ENCODE results near the gene EXOC4. TPM values are rescaled to one million over a fixed set of nuclear protein-coding genes. Genes with fewer than 3 reads are reported as not detected.
A peak's percentile ranks its signal among the peaks of the same experiment; 100 is the strongest.

The EXOC4 gene
- total RNA-seq, 1 donor from 2014 or later = 94.0 TPM

DNA sequence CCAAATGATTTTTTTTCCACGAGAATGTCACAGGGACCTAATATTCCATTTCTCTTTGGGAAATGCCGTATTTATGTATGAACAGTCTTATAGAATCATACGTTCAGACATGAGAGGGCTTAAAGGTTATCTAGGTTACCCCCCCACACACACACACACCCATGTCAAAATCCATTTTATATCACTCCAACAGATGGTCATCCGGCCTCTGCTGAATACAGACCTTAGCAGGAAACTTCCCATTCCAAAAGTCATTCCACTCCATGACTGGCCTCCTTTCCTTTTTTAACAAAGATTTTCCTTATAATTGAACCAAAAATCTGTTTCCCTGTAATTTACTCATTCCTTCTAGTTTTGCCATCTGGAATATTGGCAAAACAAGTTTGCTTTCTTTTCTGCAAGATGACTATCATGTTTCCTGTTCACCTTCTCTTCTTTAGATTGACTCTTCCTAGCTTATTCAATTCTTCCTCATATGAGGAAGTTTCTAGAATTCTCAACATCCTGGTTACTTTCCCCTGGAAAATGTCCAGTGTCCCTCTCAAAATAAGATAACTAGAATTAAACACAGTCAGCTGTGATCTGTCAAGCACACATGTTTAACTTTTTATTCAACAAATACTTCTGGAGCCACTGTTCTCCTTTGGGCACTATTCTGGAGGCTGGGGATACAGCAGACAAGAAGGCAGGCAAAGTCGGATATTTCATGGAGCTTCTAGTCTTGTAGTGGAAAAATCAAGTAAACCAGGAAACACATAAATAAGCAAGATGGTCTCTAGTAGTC lies 597.8 kb downstream of the EXOC4 start:
- Mint-ChIP-seq H3K4me3 (ENCODE audit: unreplicated experiment) (no peak overlapping the region), H3K4me1 (ENCODE audit: unreplicated experiment) (peaks cover 37% of the 10 kb centered on the region), H3K36me3 (ENCODE audit: low read depth, unreplicated experiment) (peaks cover 3% of the 10 kb centered on the region), H3K9me3 (ENCODE audit: unreplicated experiment) (no peaks in the 10 kb centered on the region), H3K27me3 (ENCODE audit: unreplicated experiment) (peaks cover 3% of the 10 kb centered on the region), H3K27ac (ENCODE audit: unreplicated experiment) (peak overlapping the region; percentile 12)
- TF ChIP-seq CTCF (IDR thresholded peaks at IDR 0.05; ENCODE audit: unreplicated experiment) = no peak
- DNase-seq (ENCODE audit: low spot score) = no peak

GRCh38 chr7:133851411-133851810 lies 598.5 kb downstream of the EXOC4 start:
- Mint-ChIP-seq H3K27me3 (ENCODE audit: unreplicated experiment) (peaks cover 3% of the 10 kb centered on the region), H3K4me3 (ENCODE audit: unreplicated experiment) (no peak overlapping the region), H3K4me1 (ENCODE audit: unreplicated experiment) (peaks cover 44% of the 10 kb centered on the region), H3K27ac (ENCODE audit: unreplicated experiment) (no peak overlapping the region), H3K36me3 (ENCODE audit: low read depth, unreplicated experiment) (peaks cover 3% of the 10 kb centered on the region), H3K9me3 (ENCODE audit: unreplicated experiment) (no peaks in the 10 kb centered on the region)
- DNase-seq (ENCODE audit: low spot score) = no peak
- TF ChIP-seq CTCF (IDR thresholded peaks at IDR 0.05; ENCODE audit: unreplicated experiment) = no peak

DNA sequence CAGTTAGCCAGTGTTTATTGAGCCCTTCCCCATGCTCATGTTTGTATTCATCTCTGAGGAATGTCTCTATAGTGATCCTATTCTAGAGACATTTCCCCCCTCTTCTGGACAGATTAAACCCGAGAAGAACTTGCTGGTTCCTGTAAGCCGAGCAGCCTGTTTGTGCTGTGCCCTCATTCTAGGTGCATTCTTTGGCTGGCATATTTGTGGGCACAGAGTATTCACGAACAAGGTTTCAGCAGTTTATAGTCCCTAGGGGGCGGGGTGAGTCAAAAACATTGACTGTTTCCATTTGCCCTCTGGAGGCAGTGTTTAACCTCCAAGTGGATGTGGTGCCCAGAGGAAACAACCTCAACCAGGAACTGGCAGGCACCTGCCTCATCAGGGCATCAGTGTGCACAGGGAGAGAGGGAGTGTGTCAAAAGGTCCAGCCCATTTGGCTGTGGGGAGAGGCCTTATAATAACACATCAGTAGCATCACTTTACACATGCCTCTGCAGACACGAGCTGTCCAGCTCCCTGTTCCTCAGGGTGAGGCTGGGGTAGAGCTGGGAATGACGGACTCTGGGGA lies 600.9 kb downstream of the EXOC4 start:
- Mint-ChIP-seq H3K36me3 (ENCODE audit: low read depth, unreplicated experiment) (peaks cover 3% of the 10 kb centered on the region), H3K4me3 (ENCODE audit: unreplicated experiment) (no peak overlapping the region), H3K9me3 (ENCODE audit: unreplicated experiment) (no peaks in the 10 kb centered on the region), H3K27me3 (ENCODE audit: unreplicated experiment) (peaks cover 4% of the 10 kb centered on the region), H3K4me1 (ENCODE audit: unreplicated experiment) (peaks cover 44% of the 10 kb centered on the region), H3K27ac (ENCODE audit: unreplicated experiment) (no peak overlapping the region)
- peak; percentile 47 for TF ChIP-seq CTCF (IDR thresholded peaks at IDR 0.05; ENCODE audit: unreplicated experiment)
- peak; percentile 34 for DNase-seq (ENCODE audit: low spot score)

DNA sequence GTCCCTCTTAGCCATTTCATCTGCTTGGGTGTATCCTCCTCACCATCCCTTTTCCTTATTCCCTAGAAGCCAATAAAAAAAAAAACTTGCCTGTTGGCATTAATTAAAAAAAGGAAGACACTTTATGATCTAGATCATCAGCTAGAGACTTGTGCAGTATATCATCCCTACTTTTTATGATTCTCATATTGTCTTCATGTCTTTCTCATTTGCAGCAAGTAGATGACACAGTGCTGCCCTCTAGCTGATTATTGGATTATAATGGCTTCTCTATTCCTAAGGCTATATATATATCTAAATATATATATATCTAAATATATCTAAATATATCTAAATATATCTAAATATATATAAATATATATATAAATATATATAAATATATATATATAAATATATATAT lies 601.9 kb downstream of the EXOC4 start:
- H3K4me3 Mint-ChIP-seq (ENCODE audit: unreplicated experiment) = no peak overlapping the region
- TF ChIP-seq CTCF (IDR thresholded peaks at IDR 0.05; ENCODE audit: unreplicated experiment) = peak; percentile 28
- H3K27me3 Mint-ChIP-seq (ENCODE audit: unreplicated experiment) = peaks cover 4% of the 10 kb centered on the region
- H3K4me1 Mint-ChIP-seq (ENCODE audit: unreplicated experiment) = peaks cover 50% of the 10 kb centered on the region
- no peaks in the 10 kb centered on the region for H3K9me3 Mint-ChIP-seq (ENCODE audit: unreplicated experiment)
- no peak for DNase-seq (ENCODE audit: low spot score)
- H3K27ac Mint-ChIP-seq (ENCODE audit: unreplicated experiment) = no peak overlapping the region
- H3K36me3 Mint-ChIP-seq (ENCODE audit: low read depth, unreplicated experiment) = peaks cover 3% of the 10 kb centered on the region
